Endothelial cell of umbilical vein (primary cell): ENCODE data around the gene EFNA5.

Experiments used
- EZH2 ChIP-seq: IDR thresholded peaks from 2 replicates; pipeline ENCODE4 v1.6.1; 2012; ENCODE audit warnings: borderline replicate concordance, low read depth, mild to moderate bottlenecking, moderate library complexity, low read length, inconsistent platforms; ENCODE audit not compliant: severe bottlenecking
- JUN ChIP-seq: IDR thresholded peaks from 2 replicates; pipeline ENCODE4 v1.6.1; 2011; ENCODE audit warnings: borderline replicate concordance, low read depth; ENCODE audit not compliant: insufficient read length, insufficient read depth
- MYC ChIP-seq: IDR thresholded peaks from one replicate; pipeline ENCODE4 v1.6.1; 2011; ENCODE audit warnings: mild to moderate bottlenecking, low read depth, low read length
- POLR2A ChIP-seq: IDR thresholded peaks from 2 replicates; pipeline ENCODE4 v1.6.1; 2012; ENCODE audit warnings: low read depth, mild to moderate bottlenecking, control low read depth, low read length
- POLR2AphosphoS5 ChIP-seq: IDR thresholded peaks from 2 replicates; pipeline ENCODE4 v1.6.1; 2012; ENCODE audit warnings: low read depth, mild to moderate bottlenecking, control low read depth, low read length, moderate library complexity; ENCODE audit not compliant: insufficient read depth
- TF ChIP-seq, protein P1 (sequence below), 2 donors: IDR thresholded peaks; 1 replicate in 1 of 2; 2 replicates in 1 of 2; pipeline ENCODE4 v1.5.1; 2011; ENCODE audit warnings: low read length in 2 of 2, mild to moderate bottlenecking in 2 of 2, moderate library complexity in 2 of 2, control low read depth in 1 of 2, inconsistent platforms in 1 of 2, low read depth in 1 of 2; ENCODE audit not compliant: insufficient read depth in 1 of 2; ENCODE audit errors: extremely low read depth in 1 of 2
- TF ChIP-seq, protein P2 (sequence below): IDR thresholded peaks from 2 replicates; pipeline ENCODE4 v1.6.1; 2011; ENCODE audit not compliant: insufficient read depth, insufficient read length

DNA sequence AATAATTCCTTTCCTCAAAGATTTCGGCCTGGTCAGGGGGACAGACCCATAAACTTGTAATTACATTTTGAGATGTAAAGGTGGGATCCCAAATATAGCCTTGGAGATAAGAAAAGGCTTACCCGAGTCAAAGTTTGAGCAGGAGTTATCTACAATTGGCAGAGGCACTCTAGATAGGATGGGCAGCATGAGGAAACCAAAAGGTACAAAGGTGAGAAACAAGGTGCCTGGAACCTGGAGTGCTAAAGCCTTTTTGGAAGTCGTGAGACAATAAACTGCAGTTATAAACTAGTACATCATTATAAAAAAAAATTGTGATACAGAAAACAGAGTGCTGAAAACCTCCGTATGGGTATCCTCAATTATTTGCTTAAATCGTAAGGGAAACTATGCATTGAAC is 212.4 kb downstream of the EFNA5 start:
- TF ChIP-seq, protein P1, sequence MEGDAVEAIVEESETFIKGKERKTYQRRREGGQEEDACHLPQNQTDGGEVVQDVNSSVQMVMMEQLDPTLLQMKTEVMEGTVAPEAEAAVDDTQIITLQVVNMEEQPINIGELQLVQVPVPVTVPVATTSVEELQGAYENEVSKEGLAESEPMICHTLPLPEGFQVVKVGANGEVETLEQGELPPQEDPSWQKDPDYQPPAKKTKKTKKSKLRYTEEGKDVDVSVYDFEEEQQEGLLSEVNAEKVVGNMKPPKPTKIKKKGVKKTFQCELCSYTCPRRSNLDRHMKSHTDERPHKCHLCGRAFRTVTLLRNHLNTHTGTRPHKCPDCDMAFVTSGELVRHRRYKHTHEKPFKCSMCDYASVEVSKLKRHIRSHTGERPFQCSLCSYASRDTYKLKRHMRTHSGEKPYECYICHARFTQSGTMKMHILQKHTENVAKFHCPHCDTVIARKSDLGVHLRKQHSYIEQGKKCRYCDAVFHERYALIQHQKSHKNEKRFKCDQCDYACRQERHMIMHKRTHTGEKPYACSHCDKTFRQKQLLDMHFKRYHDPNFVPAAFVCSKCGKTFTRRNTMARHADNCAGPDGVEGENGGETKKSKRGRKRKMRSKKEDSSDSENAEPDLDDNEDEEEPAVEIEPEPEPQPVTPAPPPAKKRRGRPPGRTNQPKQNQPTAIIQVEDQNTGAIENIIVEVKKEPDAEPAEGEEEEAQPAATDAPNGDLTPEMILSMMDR (IDR thresholded peaks at IDR 0.05; ENCODE audit: extremely low read depth in 1 of 2, insufficient read depth in 1 of 2, low read depth in 1 of 2, low read length in 2 of 2): no peak
- TF ChIP-seq POLR2A (no peak), POLR2AphosphoS5 (no peak), JUN (no peak), EZH2 (no peak), MYC (no peak)
- TF ChIP-seq, protein P2, sequence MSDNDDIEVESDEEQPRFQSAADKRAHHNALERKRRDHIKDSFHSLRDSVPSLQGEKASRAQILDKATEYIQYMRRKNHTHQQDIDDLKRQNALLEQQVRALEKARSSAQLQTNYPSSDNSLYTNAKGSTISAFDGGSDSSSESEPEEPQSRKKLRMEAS: no peak
